Gastrocnemius medialis (tissue), 4 donors: Measurements from ENCODE around the gene COX10. TPM values are rescaled to one million over a fixed set of nuclear protein-coding genes. Genes with fewer than 3 reads are reported as not detected.

Experiments
- ATAC-seq, 2 donors: fragments of 150-250 bp; one replicate each; pipeline ENCODE4 v1.9.1; 2016
- DNase-seq, 2 donors: peaks; one replicate each; pipeline ENCODE4 v3.0.0-alpha.2; 2019
- H3K27ac ChIP-seq, 4 donors: fragments of 200-600 bp; sonication (generic); 1 replicate in 1 of 4; 2 replicates in 3 of 4; pipeline ENCODE4 v1.5.1; 2016 to 2018; ENCODE audit warnings: mild to moderate bottlenecking in 2 of 4, moderate library complexity in 1 of 4
- H3K27me3 ChIP-seq, 3 donors: fragments of 200-600 bp; sonication (generic) in 2 of 3; 1 replicate in 1 of 3; 2 replicates in 2 of 3; pipeline versions ENCODE4 v1.5.1 to v1.6.0; 2016 to 2019; ENCODE audit warnings: mild to moderate bottlenecking in 1 of 3, moderate library complexity in 1 of 3
- H3K36me3 ChIP-seq, 2 donors: fragments of 200-600 bp; sonication (generic) in 1 of 2; one replicate each; pipeline ENCODE4 v1.5.1; 2017 to 2018
- H3K4me1 ChIP-seq, 2 donors: fragments of 200-600 bp; sonication (generic) in 1 of 2; one replicate each; pipeline ENCODE4 v1.5.1; 2016 to 2017; ENCODE audit warnings: mild to moderate bottlenecking in 2 of 2
- H3K4me3 ChIP-seq, 4 donors: fragments of 200-600 bp; sonication (generic) in 3 of 4; 1 replicate in 1 of 4; 2 replicates in 3 of 4; pipeline ENCODE4 v1.5.1; 2016 to 2019; ENCODE audit warnings: mild to moderate bottlenecking in 2 of 4
- H3K9me3 ChIP-seq, 3 donors: fragments of 200-600 bp; sonication (generic) in 2 of 3; 1 replicate in 1 of 3; 2 replicates in 2 of 3; pipeline ENCODE4 v1.5.1; 2016 to 2019
- CTCF ChIP-seq, 5 experiments: fragments of 450-650 bp in 3 of 5; fragments of 200-600 bp in 2 of 5; sonication (generic) in 2 of 5; IDR thresholded peaks in 4 of 5; conservative IDR thresholded peaks in 1 of 5; 1 replicate in 4 of 5; 2 replicates in 1 of 5; pipeline ENCODE4 v1.5.1; 2016 to 2019; ENCODE audit warnings: antibody characterized with exemption in 5 of 5, mild to moderate bottlenecking in 3 of 5, moderate library complexity in 3 of 5
- POLR2A ChIP-seq, 2 donors: fragments of 450-650 bp; IDR thresholded peaks; one replicate each; pipeline ENCODE4 v1.6.1; 2017; ENCODE audit warnings: antibody characterized with exemption in 2 of 2, mild to moderate bottlenecking in 2 of 2, moderate library complexity in 2 of 2
- in situ Hi-C, 4 donors: fragments of 200-750 bp; cut with MboI; loops; one replicate each; pipeline versions ENCODE4 v1.15.0 to v1.8.0; 2017; ENCODE audit warnings: low sequenced_read_pairs in 4 of 4
- intact Hi-C: fragments of 100-400 bp; cut with DNase I; formaldehyde crosslinking; loops from one replicate; pipeline ENCODE4 v1.15.1; 2023; ENCODE audit warnings: low total_unique reads
- total RNA-seq, 4 donors: library from RNA; depleted of rRNA; stranded (reverse); fragments of >200 nt; gene quantifications; one replicate each; pipeline versions ENCODE4 v1.1.0 to v1.2.3, GENCODE V29; 2016

The COX10 gene
- total RNA-seq, 4 donors from 2014 or later, result 70.6 to 123 (median 87.3) TPM

- no peaks in the 10 kb centered on the region for H3K9me3 ChIP-seq
- in situ Hi-C loops, result no loop called here
- peaks cover 0 to 10% of the 10 kb centered on the region in 2 donors for H3K36me3 ChIP-seq
- no peaks in the 10 kb centered on the region for H3K27me3 ChIP-seq
- intact Hi-C loops, result no loop called here
- DNase-seq (no peak), ATAC-seq (no peak)
- H3K4me3 ChIP-seq, result no peak overlapping the region
- TF ChIP-seq POLR2A (IDR thresholded peaks at IDR 0.05) (no peak), CTCF (IDR thresholded peaks at IDR 0.05 in 4 of 5, conservative IDR thresholded peaks at IDR 0.05 in 1 of 5) (no peak)
- H3K27ac ChIP-seq, result no peak overlapping the region
- H3K4me1 ChIP-seq, result no peaks in the 10 kb centered on the region
These were observed 31.9 kb upstream of the COX10 start for GRCh38 chr17:14037453-14037852.

DNA sequence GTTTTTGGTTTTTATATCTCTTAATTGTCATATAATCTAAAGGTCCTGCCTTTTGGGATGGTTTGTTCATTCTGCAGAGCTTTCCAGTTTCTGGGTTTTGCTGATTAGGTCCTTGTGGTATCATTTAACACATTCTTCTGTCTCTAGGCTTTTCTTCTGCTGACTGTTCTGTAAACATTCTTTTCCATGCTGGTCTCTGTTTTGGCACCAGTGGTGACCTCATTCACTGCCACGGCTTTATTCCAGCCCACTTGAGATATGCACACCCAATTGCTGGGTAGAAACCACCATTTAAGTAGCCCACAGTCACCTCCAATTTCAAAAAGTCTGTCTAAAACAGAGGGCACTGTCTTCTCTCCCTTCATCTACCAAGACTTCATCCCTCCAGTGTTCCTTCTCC lies 31.1 kb upstream of the COX10 start:
- H3K27ac ChIP-seq, result no peak overlapping the region
- in situ Hi-C loops, result no loop called here

DNA sequence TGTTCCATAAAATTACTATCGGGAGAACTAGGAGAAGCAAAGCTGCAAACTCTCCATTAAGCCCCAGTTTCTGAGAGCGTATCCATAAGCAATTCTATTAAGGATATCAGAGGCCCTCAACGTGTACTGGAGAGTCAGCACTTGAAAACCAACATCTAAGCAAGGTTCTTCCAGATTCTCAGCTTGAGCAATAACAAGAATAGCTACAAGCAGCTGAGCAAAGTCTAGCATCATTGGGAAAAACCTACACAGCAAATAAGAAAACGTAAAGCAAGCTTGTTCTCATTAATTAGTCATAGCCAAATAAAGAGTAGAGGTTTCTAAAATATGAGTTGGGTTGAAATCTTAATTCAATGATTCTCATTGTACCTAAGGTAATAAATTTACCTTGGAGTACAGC lies 26.9 kb upstream of the COX10 start:
- no peaks in the 10 kb centered on the region for H3K36me3 ChIP-seq
- intact Hi-C loops (no loop called here), in situ Hi-C loops (no loop called here)
- no peaks in the 10 kb centered on the region for H3K27me3 ChIP-seq
- H3K4me3 ChIP-seq, result no peak overlapping the region
- no peak overlapping the region for H3K27ac ChIP-seq
- DNase-seq (no peak), ATAC-seq (no peak)
- H3K9me3 ChIP-seq, result no peaks in the 10 kb centered on the region
- H3K4me1 ChIP-seq, result no peaks in the 10 kb centered on the region
- TF ChIP-seq POLR2A (IDR thresholded peaks at IDR 0.05), result no peak

More for the DNA sequence above, 31.1 kb upstream of the COX10 start:
- intact Hi-C loops, result no loop called here
- Histone ChIP-seq H3K4me1 (no peaks in the 10 kb centered on the region), H3K27me3 (no peaks in the 10 kb centered on the region), H3K36me3 (peaks cover 0 to 10% of the 10 kb centered on the region in 2 donors), H3K4me3 (no peak overlapping the region), H3K9me3 (no peaks in the 10 kb centered on the region)
- TF ChIP-seq POLR2A (IDR thresholded peaks at IDR 0.05), result no peak
- no peak for TF ChIP-seq CTCF (IDR thresholded peaks at IDR 0.05 in 4 of 5, conservative IDR thresholded peaks at IDR 0.05 in 1 of 5)
- no peak for ATAC-seq
- no peak for DNase-seq

DNA sequence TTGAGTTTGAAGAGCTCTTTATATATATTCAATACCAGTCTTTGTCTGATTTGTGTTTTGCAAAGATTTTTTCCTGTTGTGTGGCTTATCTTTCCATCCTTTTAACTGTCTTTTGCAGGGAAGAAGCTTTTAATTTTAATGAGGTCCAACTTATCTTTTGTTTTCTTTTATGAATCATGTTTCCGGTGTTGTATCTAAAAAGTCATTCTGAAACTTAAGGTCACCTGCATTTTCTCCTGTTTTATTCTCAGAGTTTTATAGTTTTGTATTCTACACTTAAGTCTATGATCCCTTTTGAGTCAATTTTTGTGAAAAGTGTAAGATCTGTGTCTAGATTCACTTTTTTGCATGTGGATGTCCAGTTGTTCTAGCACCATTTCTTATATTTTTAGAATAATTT lies 24.6 kb upstream of the COX10 start:
- Histone ChIP-seq H3K27me3 (no peaks in the 10 kb centered on the region), H3K4me3 (no peak overlapping the region), H3K27ac (no peak overlapping the region), H3K4me1 (no peaks in the 10 kb centered on the region), H3K36me3 (no peaks in the 10 kb centered on the region), H3K9me3 (no peaks in the 10 kb centered on the region)
- in situ Hi-C loops (no loop called here), intact Hi-C loops (no loop called here)
- DNase-seq (no peak), ATAC-seq (no peak)
- TF ChIP-seq CTCF (IDR thresholded peaks at IDR 0.05 in 4 of 5, conservative IDR thresholded peaks at IDR 0.05 in 1 of 5), result no peak
- TF ChIP-seq POLR2A (IDR thresholded peaks at IDR 0.05), result no peak

DNA sequence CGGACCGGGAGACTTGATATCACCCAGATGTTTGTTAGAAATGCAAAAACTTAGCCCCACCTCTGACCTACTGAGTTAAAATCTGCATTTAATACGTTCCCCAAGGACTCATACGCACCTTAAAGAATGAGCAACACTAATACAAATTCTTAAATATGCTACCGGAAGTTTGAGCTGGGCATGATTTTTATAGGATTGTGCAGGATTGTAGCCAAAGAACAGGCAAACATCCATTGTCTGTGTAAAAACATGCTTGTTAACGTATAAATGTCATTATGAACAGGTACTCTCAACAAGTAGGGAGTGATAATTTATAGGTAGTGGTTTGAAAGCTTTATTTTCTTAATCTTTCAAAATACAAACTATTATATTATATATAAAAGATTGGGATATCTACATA lies 22.3 kb upstream of the COX10 start:
- in situ Hi-C loops, result no loop called here
- no peaks in the 10 kb centered on the region for H3K27me3 ChIP-seq
- ATAC-seq (no peak), DNase-seq (no peak)
- intact Hi-C loops, result no loop called here
- TF ChIP-seq CTCF (IDR thresholded peaks at IDR 0.05 in 4 of 5, conservative IDR thresholded peaks at IDR 0.05 in 1 of 5) (no peak), POLR2A (IDR thresholded peaks at IDR 0.05) (no peak)
- no peak overlapping the region for H3K4me3 ChIP-seq
- no peak overlapping the region for H3K27ac ChIP-seq
- H3K36me3 ChIP-seq, result peaks cover 0 to 6% of the 10 kb centered on the region in 2 donors
- no peaks in the 10 kb centered on the region for H3K4me1 ChIP-seq
- no peaks in the 10 kb centered on the region for H3K9me3 ChIP-seq
